Heart right ventricle (tissue), 16 donors: ENCODE measurements around the gene ZNF423. TPM values are rescaled to one million over a fixed set of nuclear protein-coding genes. Genes with fewer than 3 reads are reported as not detected.
A peak's percentile ranks its signal among the peaks of the same experiment; 100 is the strongest.
"Not testable (repeated sequence)": the region's sequence is repeated elsewhere in the genome, so short reads cannot be mapped to it uniquely, and the experiment has no call there.

Experiments
- ATAC-seq, 8 donors: fragments of 200-7000 bp; cut with Tn5 transposase; one replicate each; pipeline ENCODE4 v1.9.1; 2020; ENCODE audit warnings: mild to moderate bottlenecking in 8 of 8, moderate library complexity in 8 of 8, moderate number of reproducible peaks in 1 of 8
- DNase-seq, 2 donors: peaks; one replicate each; pipeline ENCODE4 v3.0.0-alpha.2; 2020
- H3K27ac ChIP-seq, 10 donors: fragments of 200-600 bp; sonication (generic) in 2 of 10; one replicate each; pipeline versions ENCODE4 v1.5.0 to v1.8.0; 2020 to 2022; ENCODE audit warnings: mild to moderate bottlenecking in 3 of 10
- H3K27me3 ChIP-seq, 7 donors: fragments of 200-600 bp; one replicate each; pipeline ENCODE4 v1.8.0; 2021 to 2022; ENCODE audit warnings: mild to moderate bottlenecking in 2 of 7
- H3K36me3 ChIP-seq, 9 donors: fragments of 200-600 bp; sonication (generic) in 1 of 9; one replicate each; pipeline versions ENCODE4 v1.5.0 to v1.8.0; 2020 to 2022; ENCODE audit warnings: mild to moderate bottlenecking in 2 of 9
- H3K4me1 ChIP-seq, 9 donors: fragments of 200-600 bp; sonication (generic) in 1 of 9; one replicate each; pipeline versions ENCODE4 v1.5.0 to v1.8.0; 2020 to 2022; ENCODE audit warnings: mild to moderate bottlenecking in 4 of 9
- H3K4me3 ChIP-seq, 10 donors: fragments of 200-600 bp; sonication (generic) in 2 of 10; one replicate each; pipeline versions ENCODE4 v1.5.0 to v1.8.0; 2020 to 2022; ENCODE audit warnings: mild to moderate bottlenecking in 7 of 10, moderate library complexity in 2 of 10
- H3K9me3 ChIP-seq, 11 donors: fragments of 200-600 bp in 10 of 11; sonication (generic) in 2 of 11; one replicate each; pipeline versions ENCODE4 v1.5.0 to v1.8.0; 2013 to 2022; ENCODE audit warnings: mild to moderate bottlenecking in 2 of 11, control low read depth in 1 of 11, moderate library complexity in 1 of 11
- WGBS, 2 donors: extraction: QIAGEN DNeasy Blood & Tissue Kit; methylation state at CpG; one replicate each; pipeline ENCODE4 v1.1.7; 2013; ENCODE audit warnings: inconsistent platforms in 1 of 2; 5-methylcytosine and 5-hydroxymethylcytosine counted together
- intact Hi-C, 10 donors: fragments of 100-400 bp; cut with DNase I; formaldehyde crosslinking; loops; one replicate each; pipeline versions ENCODE4 v1.11.1 to v1.14.2; 2022
- polyA plus RNA-seq, 2 donors: library from polyadenylated mRNA; stranded (reverse); fragments of 200-250 nt; gene quantifications; one replicate each; pipeline ENCODE4 v1.2.3, GENCODE V29; 2013
- total RNA-seq, 10 donors: library from RNA; stranded (reverse); fragmentation: NEBNext Ultra II Directional in 3 of 10; extraction: Animal tissue kit (Norgen Biotek cat#: 25700) in 3 of 10; gene quantifications; one replicate each; pipeline versions ENCODE4 v1.2.1 to v1.2.4, GENCODE V29; 2021 to 2023
- TF ChIP-seq, protein P1 (sequence below), 9 donors: fragments of 200-600 bp; sonication (generic) in 2 of 9; IDR thresholded peaks; one replicate each; pipeline versions ENCODE4 v1.5.0 to v1.8.0; 2021 to 2022; ENCODE audit warnings: antibody characterized with exemption in 9 of 9, mild to moderate bottlenecking in 5 of 9, moderate library complexity in 1 of 9
- donor health status: Arrhythmogenic right ventricular cardiomyopathy.
- donor health status: ischemic (EF 13 %, LVEDD 7.1; RV severe dilation, severe dysfunction).
- donor health status: healthy with polysubstance abuse.
- donor health status: DM: no; HTN: yes; CAD: no.
- donor health status: DM: no; HTN: no; CAD: no.
- donor health status: ischemic (EF 25% LVEDD 6.9; RV normal size, moderate dysfunction).
- donor health status: ischemic (EF 25% LVEDD 5.7; RV mildly dilated, moderate dysfunction).
- donor health status: healthy.
- donor health status: DM: yes; HTN: yes; CAD: no.
- donor health status: Ischemic cardiomyopathy.
- donor health status: ischemic (EF 35%, LVEDD 5.7; RV mildly dilated, moderate dysfunction).
- donor health status: nonischemic (EF 11% LVEDD 7.7; RV severe dilation, severe dysfunction).
- donor health status: DM: yes; HTN: yes; CAD: no.
- donor health status: PGD.
- donor health status: ischemic (EF 29% LVEDD 5.4; RV normal size, mild dysfunction).
- donor health status: nonischemic (EF 23%, LVEDD 6.1; RV moderate dilation, normal function).

Gene ZNF423
- total and polyA plus RNA-seq, 12 donors: 2.6 to 10.6 (median 7.0) TPM

DNA sequence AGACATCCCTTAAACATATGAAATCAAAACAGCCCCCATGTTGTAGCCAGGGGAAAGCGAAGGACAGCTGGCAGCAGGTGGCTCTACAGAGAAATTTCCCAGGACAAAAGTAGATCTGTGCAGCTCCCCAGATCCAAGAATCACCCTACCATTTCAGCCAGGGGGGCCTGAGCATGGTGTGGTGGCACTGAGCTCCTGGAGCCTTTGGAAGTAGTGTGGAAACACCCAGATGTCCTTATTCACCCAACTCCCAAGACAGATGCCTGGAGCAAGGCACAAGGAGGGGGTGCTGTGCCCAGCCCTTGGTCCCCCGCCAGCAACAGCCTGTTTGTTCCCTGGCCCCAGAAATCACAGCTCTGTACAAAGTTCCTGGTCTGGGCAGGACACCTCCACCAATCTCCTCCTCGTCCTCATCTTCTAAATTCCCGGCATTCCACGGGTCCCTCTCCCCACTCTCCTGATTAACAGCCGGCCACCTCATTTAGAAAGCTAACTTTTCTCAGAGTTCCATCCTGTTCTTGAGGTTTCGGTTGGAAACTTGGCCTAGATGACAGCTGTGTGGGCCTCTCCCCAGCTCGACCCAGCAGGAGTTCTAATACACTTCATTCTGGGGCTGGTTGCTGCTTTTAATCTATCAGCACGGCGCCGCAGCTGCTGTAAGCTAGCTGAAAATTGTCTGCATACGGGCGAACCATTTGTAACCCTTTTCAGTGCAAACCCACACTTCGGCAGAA lies 291.2 kb downstream of the ZNF423 start:
- Histone ChIP-seq H3K9me3 (no peaks in the 10 kb centered on the region), H3K4me3 (no peak overlapping the region), H3K4me1 (peaks cover 0 to 21% (median 7%) of the 10 kb centered on the region in 9 donors), H3K36me3 (no peaks in the 10 kb centered on the region), H3K27ac (peak overlapping the region in 2 of 10 donors; percentile 9 to 15), H3K27me3 (no peaks in the 10 kb centered on the region)
- intact Hi-C loops: no loop called here
- 74% methylated on average over 14 of the region's 14 CpGs for WGBS, 2 donors
- ATAC-seq: peak; percentile 12 to 64 (median 51)
- TF ChIP-seq, protein P1, sequence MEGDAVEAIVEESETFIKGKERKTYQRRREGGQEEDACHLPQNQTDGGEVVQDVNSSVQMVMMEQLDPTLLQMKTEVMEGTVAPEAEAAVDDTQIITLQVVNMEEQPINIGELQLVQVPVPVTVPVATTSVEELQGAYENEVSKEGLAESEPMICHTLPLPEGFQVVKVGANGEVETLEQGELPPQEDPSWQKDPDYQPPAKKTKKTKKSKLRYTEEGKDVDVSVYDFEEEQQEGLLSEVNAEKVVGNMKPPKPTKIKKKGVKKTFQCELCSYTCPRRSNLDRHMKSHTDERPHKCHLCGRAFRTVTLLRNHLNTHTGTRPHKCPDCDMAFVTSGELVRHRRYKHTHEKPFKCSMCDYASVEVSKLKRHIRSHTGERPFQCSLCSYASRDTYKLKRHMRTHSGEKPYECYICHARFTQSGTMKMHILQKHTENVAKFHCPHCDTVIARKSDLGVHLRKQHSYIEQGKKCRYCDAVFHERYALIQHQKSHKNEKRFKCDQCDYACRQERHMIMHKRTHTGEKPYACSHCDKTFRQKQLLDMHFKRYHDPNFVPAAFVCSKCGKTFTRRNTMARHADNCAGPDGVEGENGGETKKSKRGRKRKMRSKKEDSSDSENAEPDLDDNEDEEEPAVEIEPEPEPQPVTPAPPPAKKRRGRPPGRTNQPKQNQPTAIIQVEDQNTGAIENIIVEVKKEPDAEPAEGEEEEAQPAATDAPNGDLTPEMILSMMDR (IDR thresholded peaks at IDR 0.05): no peak
- DNase-seq: no peak

DNA sequence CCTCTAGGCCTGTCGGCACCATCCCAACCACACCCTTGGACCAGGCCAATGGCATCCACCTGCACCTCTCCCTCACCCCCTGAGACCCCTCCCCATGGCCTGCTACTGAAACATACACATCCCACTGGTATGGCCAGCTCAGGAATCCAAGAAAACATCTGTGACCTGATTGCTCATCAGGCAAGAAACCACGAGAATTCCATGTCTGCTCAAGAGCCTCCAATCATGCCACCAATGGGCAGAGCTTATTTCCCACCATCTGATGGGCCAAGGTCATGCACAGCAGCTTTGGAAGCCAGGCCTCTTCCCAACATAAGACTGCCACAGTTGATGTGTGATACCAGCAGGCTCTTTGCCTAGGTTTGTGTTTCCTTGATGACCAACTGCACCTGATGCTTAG lies 292.2 kb downstream of the ZNF423 start:
- Histone ChIP-seq H3K9me3 (no peaks in the 10 kb centered on the region), H3K27me3 (no peaks in the 10 kb centered on the region), H3K27ac (no peak overlapping the region), H3K4me3 (no peak overlapping the region), H3K4me1 (peaks cover 0 to 23% (median 8%) of the 10 kb centered on the region in 9 donors), H3K36me3 (no peaks in the 10 kb centered on the region)
- 96 to 98% methylated on average over 2 of the region's 2 CpGs for whole genome bisulfite sequencing, 2 donors
- DNase-seq (no peak), ATAC-seq (no peak)
- TF ChIP-seq, protein P1 (IDR thresholded peaks at IDR 0.05): no peak
- intact Hi-C loops: no loop called here

DNA sequence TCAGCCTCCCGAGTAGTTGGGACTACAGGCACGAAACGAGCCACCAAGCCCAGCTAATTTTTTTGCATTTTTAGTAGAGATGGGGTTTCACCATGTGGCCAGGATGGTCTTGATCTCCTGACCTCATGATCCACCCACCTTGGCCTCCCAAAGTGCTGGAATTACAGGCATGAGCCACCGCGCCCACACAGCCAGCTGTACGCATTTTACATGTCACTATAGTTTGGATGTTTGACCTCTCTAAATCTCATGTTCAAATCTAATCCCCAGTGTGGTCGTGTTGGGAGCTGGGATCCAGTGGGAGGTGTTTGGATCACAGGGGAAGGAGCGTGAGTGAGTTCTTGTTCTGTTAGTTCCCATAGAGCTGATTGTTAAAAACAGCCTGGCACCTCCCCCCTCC lies 293.0 kb downstream of the ZNF423 start:
- ATAC-seq, intact Hi-C loops, H3K9me3 ChIP-seq, DNase-seq, H3K4me3 ChIP-seq, H3K27me3 ChIP-seq, H3K36me3 ChIP-seq, H3K27ac ChIP-seq: not testable (repeated sequence)
- WGBS, 2 donors: 89 to 93% methylated on average over 8 of the region's 8 CpGs
- H3K4me1 ChIP-seq: peaks cover 0 to 23% (median 8%) of the 10 kb centered on the region in 9 donors

DNA sequence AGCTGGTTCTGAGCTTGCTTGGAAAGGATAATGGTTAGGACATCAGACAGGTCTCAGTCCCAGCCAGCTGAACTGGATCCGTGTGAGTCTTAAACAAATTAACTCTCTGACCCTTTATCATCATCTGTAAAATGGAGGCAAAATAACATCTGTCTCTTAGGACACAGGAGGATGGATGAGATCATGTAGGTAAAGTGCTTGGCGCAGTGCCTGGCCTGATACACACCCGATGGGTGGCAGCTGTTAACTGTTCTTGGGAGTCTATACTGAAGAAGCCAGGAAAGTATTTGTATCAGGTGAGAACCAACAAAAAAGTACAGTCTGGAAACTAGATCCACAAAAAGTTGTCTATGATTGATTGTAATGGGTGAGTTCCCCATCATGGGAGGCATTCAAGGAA lies 293.7 kb downstream of the ZNF423 start:
- no peak overlapping the region for H3K27ac ChIP-seq
- H3K9me3 ChIP-seq: no peaks in the 10 kb centered on the region
- DNase-seq: no peak
- ATAC-seq: no peak
- peaks cover 0 to 23% (median 8%) of the 10 kb centered on the region in 9 donors for H3K4me1 ChIP-seq
- WGBS, 2 donors: 79 to 81% methylated on average over 3 of the region's 3 CpGs
- H3K27me3 ChIP-seq: no peaks in the 10 kb centered on the region
- TF ChIP-seq, protein P1 (IDR thresholded peaks at IDR 0.05): no peak
- H3K36me3 ChIP-seq: no peaks in the 10 kb centered on the region
- intact Hi-C loops: no loop called here
- no peak overlapping the region for H3K4me3 ChIP-seq
